Astrocyte (in vitro differentiated cells and primary cell): ENCODE measurements around the gene PTPRN.

Source experiments
- EZH2 ChIP-seq: IDR thresholded peaks from 2 replicates; pipeline ENCODE4 v1.6.1; 2012; ENCODE audit warnings: mild to moderate bottlenecking, low read length, inconsistent platforms; ENCODE audit not compliant: insufficient read depth
- TF ChIP-seq, protein P1 (sequence below): IDR thresholded peaks from 2 replicates; pipeline ENCODE4 v1.5.1; 2011; ENCODE audit warnings: low read depth, mild to moderate bottlenecking, inconsistent platforms, low read length, moderate library complexity; ENCODE audit not compliant: insufficient read depth

- TF ChIP-seq, protein P1, sequence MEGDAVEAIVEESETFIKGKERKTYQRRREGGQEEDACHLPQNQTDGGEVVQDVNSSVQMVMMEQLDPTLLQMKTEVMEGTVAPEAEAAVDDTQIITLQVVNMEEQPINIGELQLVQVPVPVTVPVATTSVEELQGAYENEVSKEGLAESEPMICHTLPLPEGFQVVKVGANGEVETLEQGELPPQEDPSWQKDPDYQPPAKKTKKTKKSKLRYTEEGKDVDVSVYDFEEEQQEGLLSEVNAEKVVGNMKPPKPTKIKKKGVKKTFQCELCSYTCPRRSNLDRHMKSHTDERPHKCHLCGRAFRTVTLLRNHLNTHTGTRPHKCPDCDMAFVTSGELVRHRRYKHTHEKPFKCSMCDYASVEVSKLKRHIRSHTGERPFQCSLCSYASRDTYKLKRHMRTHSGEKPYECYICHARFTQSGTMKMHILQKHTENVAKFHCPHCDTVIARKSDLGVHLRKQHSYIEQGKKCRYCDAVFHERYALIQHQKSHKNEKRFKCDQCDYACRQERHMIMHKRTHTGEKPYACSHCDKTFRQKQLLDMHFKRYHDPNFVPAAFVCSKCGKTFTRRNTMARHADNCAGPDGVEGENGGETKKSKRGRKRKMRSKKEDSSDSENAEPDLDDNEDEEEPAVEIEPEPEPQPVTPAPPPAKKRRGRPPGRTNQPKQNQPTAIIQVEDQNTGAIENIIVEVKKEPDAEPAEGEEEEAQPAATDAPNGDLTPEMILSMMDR = no peak
- no peak for TF ChIP-seq EZH2
Measured at GRCh38 chr2:219245148-219245898, 63.9 kb downstream of the PTPRN start, which contains the start of the genes GLB1L and STK16.
